IMR-90 (cell line): ENCODE results near the gene ALOX12B. TPM values are rescaled to one million over a fixed set of nuclear protein-coding genes. Genes with fewer than 3 reads are reported as not detected.

ENCODE experiments used
- ATAC-seq: fragments of 200-7000 bp; cut with Tn5 transposase; 2 replicates; pipeline ENCODE4 v1.9.1; 2020; ENCODE audit warnings: low read depth, mild to moderate bottlenecking, moderate library complexity
- BruUV-seq: library from RNA; stranded (reverse); fragments of 400-500 nt; replicated peaks from 2 replicates; lab custom pipeline; 2021; lab: Mats Ljungman, UMichigan
- CTCF ChIA-PET: fragments of 300-600 bp; formaldehyde crosslinking; extraction: SDS; loops from one replicate; lab custom pipeline; 2021; ENCODE audit warnings: antibody characterized with exemption; lab: Yijun Ruan, JAX
- POLR2A ChIA-PET: fragments of 300-600 bp; sonication (Branson Sonifier 250); formaldehyde crosslinking; loops from one replicate; lab custom pipeline; 2022; ENCODE audit warnings: antibody characterized with exemption; ENCODE audit not compliant: unreplicated experiment; lab: Charles Lee
- DNase-seq: peaks from one replicate; pipeline ENCODE4 v3.0.0; 2013
- H2AFZ ChIP-seq: replicated peaks from 2 replicates; pipeline ENCODE3; 2013; ENCODE audit warnings: low read length, mild to moderate bottlenecking; ENCODE audit not compliant: poor library complexity
- H2AK5ac ChIP-seq: 2 replicates; pipeline ENCODE4 v1.6.1; 2013; ENCODE audit warnings: low read depth, low read length, inconsistent platforms
- H2AK9ac ChIP-seq: replicated peaks from 2 replicates; pipeline ENCODE3; 2013; ENCODE audit warnings: mild to moderate bottlenecking, low read depth, low read length, moderate library complexity; ENCODE audit not compliant: poor library complexity
- H2BK120ac ChIP-seq: 2 replicates; pipeline ENCODE4 v1.6.1; 2013; ENCODE audit warnings: low read depth, low read length, inconsistent platforms
- H2BK15ac ChIP-seq: 3 replicates; pipeline ENCODE4 v1.6.1; 2013; ENCODE audit warnings: low read depth, low read length, inconsistent platforms
- H2BK20ac ChIP-seq: 2 replicates; pipeline ENCODE4 v1.6.1; 2013; ENCODE audit warnings: low read depth, mild to moderate bottlenecking, inconsistent platforms, low read length, moderate library complexity
- H2BK5ac ChIP-seq: 2 replicates; pipeline ENCODE4 v1.6.1; 2013; ENCODE audit warnings: mild to moderate bottlenecking, low read depth, low read length, inconsistent platforms; ENCODE audit not compliant: poor library complexity, severe bottlenecking
- H3K14ac ChIP-seq: replicated peaks from 2 replicates; pipeline ENCODE4 v1.6.1; 2013; ENCODE audit warnings: low read depth, low read length, inconsistent platforms
- H3K18ac ChIP-seq: 2 replicates; pipeline ENCODE4 v1.6.1; 2013; ENCODE audit warnings: low read depth, low read length, control low read depth
- H3K23ac ChIP-seq: 2 replicates; pipeline ENCODE4 v1.6.1; 2013; ENCODE audit warnings: low read depth, low read length, inconsistent platforms
- H3K27ac ChIP-seq: 2 replicates; pipeline ENCODE4 v1.5.1; 2013; ENCODE audit warnings: mild to moderate bottlenecking, control low read depth, low read length; ENCODE audit not compliant: insufficient read depth
- H3K27me3 ChIP-seq: 2 replicates; pipeline ENCODE4 v1.6.1; 2013; ENCODE audit warnings: low read length; ENCODE audit not compliant: control insufficient read depth, insufficient read depth
- H3K36me3 ChIP-seq: 2 replicates; pipeline ENCODE4 v1.6.1; 2013; ENCODE audit warnings: low read length, mixed read lengths; ENCODE audit not compliant: control insufficient read depth, insufficient read depth
- H3K4ac ChIP-seq: 2 replicates; pipeline ENCODE4 v1.6.1; 2013; ENCODE audit warnings: low read depth, low read length, inconsistent platforms
- H3K4me1 ChIP-seq: 2 replicates; pipeline ENCODE4 v1.6.1; 2013; ENCODE audit warnings: low read length, mixed read lengths; ENCODE audit not compliant: control insufficient read depth, insufficient read depth
- H3K4me2 ChIP-seq: 2 replicates; pipeline ENCODE4 v1.6.1; 2013; ENCODE audit warnings: low read depth, mild to moderate bottlenecking, control low read depth, low read length, moderate library complexity
- H3K4me3 ChIP-seq: 2 replicates; pipeline ENCODE4 v1.5.1; 2013; ENCODE audit warnings: low read depth, mild to moderate bottlenecking, control low read depth, low read length, moderate library complexity; ENCODE audit not compliant: insufficient read depth
- H3K56ac ChIP-seq: 2 replicates; pipeline ENCODE4 v1.6.1; 2013; ENCODE audit warnings: low read length, inconsistent platforms; ENCODE audit not compliant: insufficient read depth; ENCODE audit errors: extremely low read depth
- H3K79me1 ChIP-seq, 2 experiments: 2 replicates each; pipeline ENCODE4 v1.6.1; 2013; ENCODE audit warnings: low read length in 2 of 2, inconsistent platforms in 1 of 2, low read depth in 1 of 2
- H3K9ac ChIP-seq: 2 replicates; pipeline ENCODE4 v1.6.1; 2013; ENCODE audit warnings: low read depth, low read length, control low read depth
- H3K9me1 ChIP-seq: 2 replicates; pipeline ENCODE4 v1.6.1; 2013; ENCODE audit warnings: low read length, inconsistent platforms; ENCODE audit not compliant: insufficient read depth
- H3K9me3 ChIP-seq: 2 replicates; pipeline ENCODE4 v1.6.1; 2013; ENCODE audit warnings: low read length; ENCODE audit not compliant: control insufficient read depth, insufficient read depth
- H4K20me1 ChIP-seq: 2 replicates; pipeline ENCODE4 v1.6.1; 2013; ENCODE audit warnings: low read length, inconsistent platforms; ENCODE audit not compliant: insufficient read depth
- H4K5ac ChIP-seq: 2 replicates; pipeline ENCODE4 v1.6.1; 2013; ENCODE audit warnings: mild to moderate bottlenecking, low read depth, low read length, control low read depth
- H4K8ac ChIP-seq, 2 experiments: 2 replicates each; pipeline ENCODE4 v1.6.1; 2013; ENCODE audit warnings: low read depth in 2 of 2, low read length in 2 of 2, control low read depth in 1 of 2, inconsistent platforms in 1 of 2
- H4K91ac ChIP-seq: 2 replicates; pipeline ENCODE4 v1.6.1; 2013; ENCODE audit warnings: low read depth, low read length, inconsistent platforms; ENCODE audit not compliant: insufficient read depth
- BHLHE40 ChIP-seq: fragments of 150-350 bp; IDR thresholded peaks from 2 replicates; pipeline ENCODE4 v1.6.1; 2016; ENCODE audit warnings: mild to moderate bottlenecking, low read depth, low read length
- MAFK ChIP-seq: IDR thresholded peaks from 2 replicates; pipeline ENCODE4 v1.6.1; 2012; ENCODE audit warnings: low read depth, low read length, improper control_type of control experiment
- RAD21 ChIP-seq: IDR thresholded peaks from 2 replicates; pipeline ENCODE4 v1.6.1; 2012; ENCODE audit warnings: low read length, improper control_type of control experiment
- WGBS, 2 experiments: methylation state at CpG; one replicate each; pipeline versions ENCODE4 v1.1.5 to v1.1.7; 2013; ENCODE audit warnings: missing lambda C conversion rate in 2 of 2; ENCODE audit not compliant: insufficient read length in 1 of 2; ENCODE audit errors: extremely low coverage in 2 of 2; 5-methylcytosine and 5-hydroxymethylcytosine counted together
- dilution Hi-C: fragments of 300-500 bp; cut with HindIII; formaldehyde crosslinking; loops from one replicate; pipeline ENCODE4 v1.14.3; 2018; ENCODE audit warnings: low sequenced_read_pairs; ENCODE audit not compliant: unreplicated experiment
- in situ Hi-C: fragments of 300-500 bp; cut with MboI; formaldehyde crosslinking; loops from 3 replicates; pipeline ENCODE4 v1.14.3; 2019; ENCODE audit warnings: low sequenced_read_pairs, inconsistent platforms, mixed read lengths
- intact Hi-C: fragments of 100-400 bp; cut with micrococcal nuclease; formaldehyde crosslinking; loops from 2 replicates; pipeline ENCODE4 v1.10.0; 2022
- polyA plus RNA-seq, 3 experiments: library from polyadenylated mRNA; depleted of rRNA; stranded (reverse); fragments of >200 nt; gene quantifications; 2 replicates each; pipeline ENCODE4 v1.2.3, GENCODE V29; 2012; ENCODE audit warnings: low replicate concordance in 1 of 3
- total RNA-seq: library from RNA; depleted of rRNA; stranded (reverse); fragments of >200 nt; gene quantifications from 2 replicates; pipeline ENCODE4 v1.2.3, GENCODE V29; 2012
- TF ChIP-seq, protein P1 (sequence below): fragments of 150-350 bp; IDR thresholded peaks from 2 replicates; pipeline ENCODE4 v1.6.1; 2017; ENCODE audit warnings: mild to moderate bottlenecking, antibody characterized with exemption, low read length, low read depth

Gene ALOX12B
- total and polyA plus RNA-seq, 2 of the 4 experiments (the other 2 are of a cell fraction): not detected

DNA sequence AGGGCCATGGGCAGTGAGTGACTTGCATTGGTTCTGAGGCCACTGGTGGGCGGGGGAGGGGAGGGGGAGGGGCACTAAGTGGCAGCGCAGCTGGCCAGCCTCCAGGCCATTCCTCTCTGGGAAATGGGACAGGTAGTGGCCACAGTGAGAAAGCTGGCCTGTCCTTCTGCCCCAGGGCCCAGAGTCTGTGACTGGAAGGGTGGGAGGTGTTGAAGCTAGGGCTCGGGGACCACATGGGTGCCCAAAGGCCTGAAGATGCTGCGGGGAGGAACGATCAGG lies 375 bp upstream of the ALOX12B start:
- no peak overlapping the region for H3K27ac ChIP-seq
- no peak overlapping the region for H3K4me3 ChIP-seq
- H2AK5ac ChIP-seq: no peak overlapping the region
- no peak overlapping the region for H3K14ac ChIP-seq
- TF ChIP-seq RAD21: no peak
- no peak for TF ChIP-seq BHLHE40
- TF ChIP-seq, protein P1, sequence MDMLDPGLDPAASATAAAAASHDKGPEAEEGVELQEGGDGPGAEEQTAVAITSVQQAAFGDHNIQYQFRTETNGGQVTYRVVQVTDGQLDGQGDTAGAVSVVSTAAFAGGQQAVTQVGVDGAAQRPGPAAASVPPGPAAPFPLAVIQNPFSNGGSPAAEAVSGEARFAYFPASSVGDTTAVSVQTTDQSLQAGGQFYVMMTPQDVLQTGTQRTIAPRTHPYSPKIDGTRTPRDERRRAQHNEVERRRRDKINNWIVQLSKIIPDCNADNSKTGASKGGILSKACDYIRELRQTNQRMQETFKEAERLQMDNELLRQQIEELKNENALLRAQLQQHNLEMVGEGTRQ: no peak
- no peak for TF ChIP-seq MAFK
- no peak overlapping the region for H2BK5ac ChIP-seq
- DNase-seq (no peak), ATAC-seq (no peak)
- H3K9ac ChIP-seq: no peak overlapping the region
- H3K4me2 ChIP-seq: no peak overlapping the region
- H4K8ac ChIP-seq: no peak overlapping the region
- no peak overlapping the region for H4K91ac ChIP-seq
- no peak overlapping the region for H3K56ac ChIP-seq
- in situ Hi-C loops (loop anchor here (25.0 kb wide), 2 partner anchors 224 to 674 kb away; partner anchors contain the start of genes ARHGEF15 and SPDYE4), dilution Hi-C loops (no loop called here), intact Hi-C loops (no loop called here)
- H3K79me1 ChIP-seq: no peaks in the 10 kb centered on the region
- H3K27me3 ChIP-seq: peaks cover 75% of the 10 kb centered on the region
- H4K20me1 ChIP-seq: no peaks in the 10 kb centered on the region
- no TSS peak for BruUV-seq
- no peak overlapping the region for H3K23ac ChIP-seq
- H3K4ac ChIP-seq: no peak overlapping the region
- no CpG with 5 or more reads among the region's 5 CpGs for WGBS, 2 experiments
- ChIA-PET CTCF (interaction anchor here (1.4 kb wide), 1 partner anchor 31 kb away, joined by 4 read pairs; the partner anchor contains the start of gene ALOXE3), POLR2A (no interaction called here)
- H2AK9ac ChIP-seq: no peak overlapping the region
- no peak overlapping the region for H2AFZ ChIP-seq
- no peaks in the 10 kb centered on the region for H3K9me1 ChIP-seq
- H3K4me1 ChIP-seq: no peaks in the 10 kb centered on the region
- no peaks in the 10 kb centered on the region for H3K36me3 ChIP-seq
- H3K9me3 ChIP-seq: no peaks in the 10 kb centered on the region
- H2BK120ac ChIP-seq: no peak overlapping the region
- no peak overlapping the region for H2BK20ac ChIP-seq
- no peak overlapping the region for H3K18ac ChIP-seq
- H2BK15ac ChIP-seq: no peak overlapping the region
- no peak overlapping the region for H4K5ac ChIP-seq
